ENCODE data around the gene CA10. TPM values are rescaled to one million over a fixed set of nuclear protein-coding genes. Genes with fewer than 3 reads are reported as not detected.

Gene CA10
- total RNA-seq, 6 experiments from 2014 or later = not detected

- no peak for TF ChIP-seq CTCF (IDR thresholded peaks at IDR 0.05)
- peaks cover 81% of the 10 kb centered on the region for H3K9me3 Mint-ChIP-seq
- peaks cover 4% of the 10 kb centered on the region; the same call in 1 of the 2 replicates for H3K27me3 Mint-ChIP-seq (ENCODE audit: insufficient read depth)
- no peak overlapping the region for H3K4me3 Mint-ChIP-seq
- no peak for DNase-seq
- H3K4me1 Mint-ChIP-seq (ENCODE audit: low read depth) = no peaks in the 10 kb centered on the region
- 0 out of 2 replicates have a peak, but pooled peaks cover 4% of the 10 kb centered on the region for H3K36me3 Mint-ChIP-seq (ENCODE audit: low read depth)
- H3K27ac Mint-ChIP-seq = no peak overlapping the region
Observed at GRCh38 chr17:51827140-51827539, 331.4 kb downstream of the CA10 start.

- peaks cover 4% of the 10 kb centered on the region; the same call in 1 of the 2 replicates for H3K36me3 Mint-ChIP-seq (ENCODE audit: low read depth)
- H3K4me1 Mint-ChIP-seq (ENCODE audit: low read depth) = no peaks in the 10 kb centered on the region
- H3K27me3 Mint-ChIP-seq (ENCODE audit: insufficient read depth) = no peaks in the 10 kb centered on the region
- no peak overlapping the region for H3K27ac Mint-ChIP-seq
- TF ChIP-seq CTCF (IDR thresholded peaks at IDR 0.05) = no peak
- peaks cover 65% of the 10 kb centered on the region for H3K9me3 Mint-ChIP-seq
- DNase-seq = no peak
- H3K4me3 Mint-ChIP-seq = no peak overlapping the region
Observed at GRCh38 chr17:51820766-51821165, 337.7 kb downstream of the CA10 start.

DNA sequence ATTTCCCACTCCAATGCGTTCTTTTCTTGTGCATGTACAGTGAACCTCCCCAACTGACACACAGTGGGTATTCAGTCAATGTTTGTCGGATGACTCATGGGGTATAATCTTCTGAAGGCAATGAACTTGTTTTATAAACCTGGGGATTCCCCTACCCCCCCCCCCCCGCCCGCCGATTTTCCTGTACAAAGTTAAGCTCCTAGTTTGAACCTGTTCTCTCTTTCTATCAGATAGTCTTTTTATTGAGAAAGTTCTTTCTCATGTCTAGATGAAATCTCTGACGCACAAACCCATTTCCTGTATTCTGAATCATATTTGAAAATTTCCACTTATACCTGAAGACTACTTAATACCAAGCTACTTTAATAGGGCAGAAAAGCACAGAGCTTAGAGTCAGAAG is 338.3 kb downstream of the CA10 start:
- Mint-ChIP-seq H3K4me3 (no peak overlapping the region), H3K36me3 (ENCODE audit: low read depth) (peaks cover 4% of the 10 kb centered on the region; the same call in 1 of the 2 replicates), H3K4me1 (ENCODE audit: low read depth) (no peaks in the 10 kb centered on the region), H3K9me3 (peaks cover 65% of the 10 kb centered on the region), H3K27ac (no peak overlapping the region), H3K27me3 (ENCODE audit: insufficient read depth) (no peaks in the 10 kb centered on the region)
- DNase-seq = no peak
- TF ChIP-seq CTCF (IDR thresholded peaks at IDR 0.05) = no peak

GRCh38 chr17:51819341-51820219 is 338.9 kb downstream of the CA10 start:
- no peaks in the 10 kb centered on the region for H3K27me3 Mint-ChIP-seq (ENCODE audit: insufficient read depth)
- no peak for TF ChIP-seq CTCF (IDR thresholded peaks at IDR 0.05)
- no peak overlapping the region for H3K4me3 Mint-ChIP-seq
- H3K27ac Mint-ChIP-seq = no peak overlapping the region
- H3K4me1 Mint-ChIP-seq (ENCODE audit: low read depth) = no peaks in the 10 kb centered on the region
- peaks cover 4% of the 10 kb centered on the region; the same call in 1 of the 2 replicates for H3K36me3 Mint-ChIP-seq (ENCODE audit: low read depth)
- peaks cover 68% of the 10 kb centered on the region for H3K9me3 Mint-ChIP-seq
- no peak for DNase-seq

GRCh38 chr17:51818777-51819176 is 339.7 kb downstream of the CA10 start:
- peaks cover 63% of the 10 kb centered on the region for H3K9me3 Mint-ChIP-seq
- H3K4me1 Mint-ChIP-seq (ENCODE audit: low read depth) = no peaks in the 10 kb centered on the region
- TF ChIP-seq CTCF (IDR thresholded peaks at IDR 0.05) = no peak
- H3K27me3 Mint-ChIP-seq (ENCODE audit: insufficient read depth) = no peaks in the 10 kb centered on the region
- DNase-seq = no peak
- no peak overlapping the region for H3K27ac Mint-ChIP-seq
- H3K36me3 Mint-ChIP-seq (ENCODE audit: low read depth) = peaks cover 4% of the 10 kb centered on the region; the same call in 1 of the 2 replicates
- no peak overlapping the region for H3K4me3 Mint-ChIP-seq
